Thyroid gland (tissue), 4 donors: ENCODE data around the gene LYZL2. TPM values are rescaled to one million over a fixed set of nuclear protein-coding genes. Genes with fewer than 3 reads are reported as not detected.
A peak's percentile ranks its signal among the peaks of the same experiment; 100 is the strongest.
"Not testable (repeated sequence)": the region's sequence is repeated elsewhere in the genome, so short reads cannot be mapped to it uniquely, and the experiment has no call there.

Experiments
- DNase-seq, 2 donors: peaks; one replicate each; pipeline ENCODE4 v3.0.0-alpha.2; 2019
- H3K27ac ChIP-seq, 3 donors: fragments of 200-600 bp; sonication (generic); 1 replicate in 2 of 3; 2 replicates in 1 of 3; pipeline ENCODE4 v1.5.1; 2016 to 2019; ENCODE audit warnings: mild to moderate bottlenecking in 1 of 3, moderate library complexity in 1 of 3
- H3K27me3 ChIP-seq: fragments of 200-600 bp; sonication (generic); one replicate; pipeline ENCODE4 v1.5.1; 2019
- H3K36me3 ChIP-seq, 2 donors: fragments of 200-600 bp; sonication (generic); one replicate each; pipeline ENCODE4 v1.5.1; 2016 to 2019
- H3K4me1 ChIP-seq, 2 donors: fragments of 200-600 bp; sonication (generic); one replicate each; pipeline ENCODE4 v1.5.1; 2017 to 2019
- H3K4me3 ChIP-seq, 3 donors: fragments of 200-600 bp; sonication (generic); replicated peaks in 1 of 3; 1 replicate in 2 of 3; 2 replicates in 1 of 3; pipeline ENCODE4 v1.5.1; 2016; ENCODE audit warnings: mild to moderate bottlenecking in 1 of 3
- H3K9me3 ChIP-seq: fragments of 200-600 bp; sonication (generic); one replicate; pipeline ENCODE4 v1.5.1; 2017
- CTCF ChIP-seq, 6 experiments: fragments of 200-600 bp in 3 of 6; fragments of 450-650 bp in 3 of 6; sonication (generic) in 3 of 6; IDR thresholded peaks; one replicate each; pipeline ENCODE4 v1.5.1; 2016 to 2019; ENCODE audit warnings: antibody characterized with exemption in 6 of 6, mild to moderate bottlenecking in 2 of 6, inconsistent platforms in 1 of 6, moderate library complexity in 1 of 6
- POLR2A ChIP-seq, 2 donors: fragments of 450-650 bp; IDR thresholded peaks; one replicate each; pipeline ENCODE4 v1.6.1; 2017; ENCODE audit warnings: antibody characterized with exemption in 2 of 2, mild to moderate bottlenecking in 2 of 2, moderate library complexity in 1 of 2
- WGBS, 2 donors: methylation state at CpG; one replicate each; pipeline ENCODE4 v1.1.5; 2017; 5-methylcytosine and 5-hydroxymethylcytosine counted together
- intact Hi-C: fragments of 100-400 bp; cut with DNase I; formaldehyde crosslinking; loops from one replicate; pipeline ENCODE4 v1.15.1; 2023
- total RNA-seq, 4 donors: library from RNA; depleted of rRNA; stranded (reverse); fragments of >200 nt; gene quantifications; one replicate each; pipeline ENCODE4 v1.2.3, GENCODE V29; 2016

LYZL2 gene
- total RNA-seq, 4 donors from 2014 or later, result not detected

- no peaks in the 10 kb centered on the region for H3K4me1 ChIP-seq
- H3K27me3 ChIP-seq, result no peaks in the 10 kb centered on the region
- no peaks in the 10 kb centered on the region for H3K36me3 ChIP-seq
- no peak overlapping the region for H3K27ac ChIP-seq
- intact Hi-C loops, result no loop called here
- WGBS, 2 donors, result 34 to 37% methylated on average over 11 of the region's 11 CpGs
- no peak for TF ChIP-seq POLR2A (IDR thresholded peaks at IDR 0.05)
- peak; percentile 40 to 77 (median 60) for TF ChIP-seq CTCF (IDR thresholded peaks at IDR 0.05)
- DNase-seq, result peak in 1 of 2 donors; percentile 8
- no peak overlapping the region for H3K4me3 ChIP-seq
- no peaks in the 10 kb centered on the region for H3K9me3 ChIP-seq
These were observed 41.6 kb upstream of the LYZL2 start for GRCh38 chr10:30671026-30671616.

- intact Hi-C loops, H3K9me3 ChIP-seq, H3K4me1 ChIP-seq, H3K36me3 ChIP-seq, DNase-seq, H3K4me3 ChIP-seq, H3K27ac ChIP-seq, H3K27me3 ChIP-seq: not testable (repeated sequence)
- WGBS, 2 donors, result 25 to 27% methylated on average over 10 to 11 of the region's 11 CpGs
These were observed 38.4 kb upstream of the LYZL2 start for GRCh38 chr10:30667982-30668381.

- intact Hi-C loops, H3K4me3 ChIP-seq, H3K27me3 ChIP-seq, H3K9me3 ChIP-seq, DNase-seq, H3K4me1 ChIP-seq, H3K36me3 ChIP-seq, H3K27ac ChIP-seq: not testable (repeated sequence)
- 85 to 88% methylated on average over 7 of the region's 7 CpGs for WGBS, 2 donors
These were observed 33.9 kb upstream of the LYZL2 start for GRCh38 chr10:30663403-30663802.

- DNase-seq, result no peak
- intact Hi-C loops, result no loop called here
- no peaks in the 10 kb centered on the region for H3K9me3 ChIP-seq
- TF ChIP-seq POLR2A (IDR thresholded peaks at IDR 0.05) (no peak), CTCF (IDR thresholded peaks at IDR 0.05) (no peak)
- H3K4me3 ChIP-seq, result no peak overlapping the region
- no peaks in the 10 kb centered on the region for H3K36me3 ChIP-seq
- no peaks in the 10 kb centered on the region for H3K4me1 ChIP-seq
- H3K27me3 ChIP-seq, result no peaks in the 10 kb centered on the region
- WGBS, 2 donors, result 91 to 92% methylated on average over 6 of the region's 6 CpGs
- no peak overlapping the region for H3K27ac ChIP-seq
These were observed 33.3 kb upstream of the LYZL2 start for GRCh38 chr10:30662814-30663213.

- intact Hi-C loops, DNase-seq: not testable (repeated sequence)
- 78 to 86% methylated on average over 3 of the region's 3 CpGs for WGBS, 2 donors
These were observed 30.8 kb upstream of the LYZL2 start for GRCh38 chr10:30660314-30660713.

GRCh38 chr10:30656233-30656632, 26.7 kb upstream of the LYZL2 start:
- 59 to 70% methylated on average over 5 of the region's 5 CpGs for WGBS, 2 donors
- intact Hi-C loops, result no loop called here
- Histone ChIP-seq H3K27me3 (no peaks in the 10 kb centered on the region), H3K27ac (no peak overlapping the region), H3K4me3 (no peak overlapping the region), H3K4me1 (no peaks in the 10 kb centered on the region), H3K36me3 (no peaks in the 10 kb centered on the region), H3K9me3 (no peaks in the 10 kb centered on the region)
- no peak for TF ChIP-seq POLR2A (IDR thresholded peaks at IDR 0.05)
- TF ChIP-seq CTCF (IDR thresholded peaks at IDR 0.05), result no peak
- DNase-seq, result no peak

More at GRCh38 chr10:30660314-30660713, 30.8 kb upstream of the LYZL2 start:
- H3K4me1 ChIP-seq, H3K36me3 ChIP-seq, H3K27me3 ChIP-seq, H3K4me3 ChIP-seq, H3K9me3 ChIP-seq, H3K27ac ChIP-seq: not testable (repeated sequence)

GRCh38 chr10:30655001-30655400, 25.4 kb upstream of the LYZL2 start:
- WGBS, 2 donors, result 78 to 82% methylated on average over 8 of the region's 8 CpGs
- not testable (repeated sequence) for H3K27ac ChIP-seq

GRCh38 chr10:30651470-30652397, 22.2 kb upstream of the LYZL2 start:
- intact Hi-C loops, H3K36me3 ChIP-seq, DNase-seq, H3K4me3 ChIP-seq, H3K27ac ChIP-seq, H3K27me3 ChIP-seq, H3K9me3 ChIP-seq, H3K4me1 ChIP-seq: not testable (repeated sequence)
- 85 to 92% methylated on average over 8 to 9 of the region's 10 CpGs for WGBS, 2 donors

More at GRCh38 chr10:30655001-30655400, 25.4 kb upstream of the LYZL2 start:
- H3K9me3 ChIP-seq, H3K4me3 ChIP-seq, H3K36me3 ChIP-seq, H3K4me1 ChIP-seq, intact Hi-C loops, DNase-seq, H3K27me3 ChIP-seq: not testable (repeated sequence)
